Measurements from ENCODE around the gene FUT3. TPM values are rescaled to one million over a fixed set of nuclear protein-coding genes. Genes with fewer than 3 reads are reported as not detected.

FUT3 gene
- polyA plus RNA-seq, 1 of the 3 experiments (the other 2 are of a cell fraction) = not detected

- no peak for TF ChIP-seq USF2 (IDR thresholded peaks at IDR 0.05; ENCODE audit: borderline replicate concordance, low read depth, low read length)
- no peak for TF ChIP-seq CTCF (IDR thresholded peaks at IDR 0.05)
- TF ChIP-seq REST (IDR thresholded peaks at IDR 0.05; ENCODE audit: low read depth, low read length) = 0 out of 2 replicates have a peak, but pooled peaks have one; percentile 20
- no peak for TF ChIP-seq EZH2phosphoT487 (IDR thresholded peaks at IDR 0.05; ENCODE audit: borderline replicate concordance, low read depth)
- no peak for TF ChIP-seq ELF1 (IDR thresholded peaks at IDR 0.05)
- no peak for TF ChIP-seq PBX3 (IDR thresholded peaks at IDR 0.05)
- TF ChIP-seq TEAD4 (IDR thresholded peaks at IDR 0.05; ENCODE audit: borderline replicate concordance, insufficient read depth) = no peak
- no peak for TF ChIP-seq MEF2A (IDR thresholded peaks at IDR 0.05; ENCODE audit: borderline replicate concordance, low read depth)
- peak; percentile 89 for TF ChIP-seq MAX (IDR thresholded peaks at IDR 0.05; ENCODE audit: low read depth)
- peak; percentile 98 for TF ChIP-seq ZBTB33 (IDR thresholded peaks at IDR 0.05; ENCODE audit: borderline replicate concordance, low read depth)
- no peak for TF ChIP-seq NFIC (IDR thresholded peaks at IDR 0.05; ENCODE audit: borderline replicate concordance)
- no peak for TF ChIP-seq RXRA (IDR thresholded peaks at IDR 0.05; ENCODE audit: borderline replicate concordance, low read depth)
These were observed 23.2 kb downstream of the FUT3 start (continued) for GRCh38 chr19:5827891-5828660.
